BLaER1 (cell line): ENCODE measurements around the gene TMEM132A.
"Not testable (repeated sequence)": the region's sequence is repeated elsewhere in the genome, so short reads cannot be mapped to it uniquely, and the experiment has no call there.

Experiments
- H3K27ac ChIP-seq: shearing (Covaris generic); formaldehyde crosslinking; 2 replicates; pipeline ENCODE4 v1.8.1; 2022
- H3K27me3 ChIP-seq: shearing (Covaris generic); formaldehyde crosslinking; 2 replicates; pipeline ENCODE4 v1.8.1; 2022
- H3K36me3 ChIP-seq: shearing (Covaris generic); formaldehyde crosslinking; 2 replicates; pipeline ENCODE4 v1.8.1; 2022
- H3K4me1 ChIP-seq: shearing (Covaris generic); formaldehyde crosslinking; 2 replicates; pipeline ENCODE4 v1.8.1; 2022
- H3K4me2 ChIP-seq: shearing (Covaris generic); formaldehyde crosslinking; 2 replicates; pipeline ENCODE4 v1.8.1; 2022
- H3K4me3 ChIP-seq: shearing (Covaris generic); formaldehyde crosslinking; 2 replicates; pipeline ENCODE4 v1.8.1; 2022
- H3K9ac ChIP-seq: shearing (Covaris generic); formaldehyde crosslinking; 2 replicates; pipeline ENCODE4 v1.8.1; 2022
- H3K9me3 ChIP-seq: shearing (Covaris generic); formaldehyde crosslinking; 2 replicates; pipeline ENCODE4 v1.8.1; 2022
- H4K20me1 ChIP-seq: shearing (Covaris generic); formaldehyde crosslinking; 2 replicates; pipeline ENCODE4 v1.8.1; 2022
- Cebpa-rat ChIP-seq: shearing (Covaris generic); IDR thresholded peaks from 2 replicates; pipeline ENCODE4 v1.8.1; 2022

The TMEM132A gene

DNA sequence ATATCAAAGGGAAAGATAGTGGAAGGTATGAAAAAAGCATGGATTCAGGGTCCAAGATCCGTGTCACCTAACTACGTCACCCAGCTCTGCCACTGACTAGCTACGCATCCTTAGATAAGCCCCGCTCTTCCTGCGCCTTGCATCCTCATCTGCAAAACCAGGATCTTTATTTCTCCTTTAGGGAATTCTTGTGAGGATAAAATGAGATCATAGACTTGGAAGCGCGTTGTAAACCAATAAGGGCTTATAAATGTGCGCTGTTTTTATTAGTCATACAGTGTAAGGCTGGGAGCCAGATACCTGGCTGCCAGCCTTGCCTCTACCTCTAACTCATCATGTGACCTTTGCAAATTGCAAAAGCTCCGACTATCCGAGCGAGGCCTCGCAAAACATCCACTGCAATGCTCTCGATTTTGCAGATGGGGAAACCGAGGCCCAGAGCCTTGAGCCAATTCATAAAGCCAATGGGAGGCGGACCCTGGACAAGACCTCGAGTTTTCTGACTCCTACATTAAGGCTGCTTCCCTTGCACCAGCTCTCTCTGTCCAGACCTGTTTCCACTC lies 18.6 kb upstream of the TMEM132A start:
- Histone ChIP-seq H3K27me3 (no peaks in the 10 kb centered on the region), H3K4me2 (peak overlapping the region; percentile 94), H3K4me1 (peaks cover 42% of the 10 kb centered on the region), H3K9me3 (peaks cover 10% of the 10 kb centered on the region), H4K20me1 (peaks cover 52% of the 10 kb centered on the region), H3K4me3 (peak overlapping the region; percentile 77), H3K36me3 (peaks cover 40% of the 10 kb centered on the region), H3K9ac (peak overlapping the region; percentile 92), H3K27ac (peak overlapping the region; percentile 95)
- TF ChIP-seq Cebpa-rat: no peak

- Histone ChIP-seq H3K27ac (peak within 1 kb of the TSS; percentile 95), H3K9me3 (peaks cover 10% of the 10 kb centered on the region)
Observed at GRCh38 chr11:60906132-60906972, 17.9 kb upstream of the TMEM132A start, which contains the start of gene PRPF19. PRPF19 (minus strand) TSS chr11:60906585; CDS start chr11:60906382, 203 bp downstream.

GRCh38 chr11:60908803-60909202 lies 15.5 kb upstream of the TMEM132A start:
- Histone ChIP-seq H3K9me3 (peaks cover 10% of the 10 kb centered on the region), H3K27me3 (no peaks in the 10 kb centered on the region), H4K20me1 (peaks cover 20% of the 10 kb centered on the region), H3K9ac (no peak overlapping the region), H3K4me3 (no peak overlapping the region), H3K4me2 (no peak overlapping the region), H3K4me1 (peaks cover 68% of the 10 kb centered on the region), H3K36me3 (peaks cover 9% of the 10 kb centered on the region), H3K27ac (no peak overlapping the region)
- no peak for TF ChIP-seq Cebpa-rat

More at GRCh38 chr11:60906132-60906972, 17.9 kb upstream of the TMEM132A start, which contains the start of gene PRPF19:
- Histone ChIP-seq H3K36me3 (peaks cover 33% of the 10 kb centered on the region), H3K4me3 (peak within 1 kb of the TSS; percentile 77), H3K4me2 (peak within 1 kb of the TSS; percentile 94), H3K9ac (peak within 1 kb of the TSS; percentile 92), H3K27me3 (no peaks in the 10 kb centered on the region), H4K20me1 (peaks cover 45% of the 10 kb centered on the region), H3K4me1 (peaks cover 49% of the 10 kb centered on the region)
- TF ChIP-seq Cebpa-rat: no peak

- H3K4me2 ChIP-seq: peak overlapping the region; percentile 94
- peaks cover 10% of the 10 kb centered on the region for H3K9me3 ChIP-seq
- 0 out of 2 replicates have a peak overlapping the region, but pooled peaks have one; percentile 0 for H3K4me3 ChIP-seq
- H3K27ac ChIP-seq: peak overlapping the region; percentile 65
- not testable (repeated sequence) for H3K27me3 ChIP-seq, H3K9ac ChIP-seq, H3K36me3 ChIP-seq
- peaks cover 58% of the 10 kb centered on the region for H3K4me1 ChIP-seq
- peaks cover 10% of the 10 kb centered on the region for H4K20me1 ChIP-seq
Observed at GRCh38 chr11:60909680-60910280, 14.5 kb upstream of the TMEM132A start.

DNA sequence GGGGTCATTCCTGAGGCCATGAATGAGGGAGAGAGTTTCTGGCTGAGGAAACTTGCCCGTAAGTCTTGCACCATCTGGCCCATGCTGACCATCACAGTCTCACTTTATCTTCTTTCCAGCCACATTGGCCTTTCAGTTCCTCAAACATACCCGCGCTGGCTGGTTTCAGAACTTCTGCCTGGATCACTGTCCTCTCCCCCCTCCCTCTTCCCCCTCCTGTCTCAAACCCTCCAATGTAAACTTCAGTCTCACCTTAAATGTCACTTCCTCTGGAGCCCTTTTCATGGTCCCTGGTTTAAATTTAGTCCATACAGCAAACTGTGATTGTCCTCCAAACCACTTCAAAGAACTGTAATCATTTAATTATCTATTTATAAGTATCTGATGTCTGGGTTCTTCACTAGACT lies 14.0 kb upstream of the TMEM132A start:
- peaks cover 5% of the 10 kb centered on the region for H4K20me1 ChIP-seq
- H3K36me3 ChIP-seq: no peaks in the 10 kb centered on the region
- H3K4me1 ChIP-seq: peaks cover 57% of the 10 kb centered on the region
- no peak for TF ChIP-seq Cebpa-rat
- peak overlapping the region; percentile 94 for H3K4me2 ChIP-seq
- H3K27me3 ChIP-seq: no peaks in the 10 kb centered on the region
- 0 out of 2 replicates have a peak overlapping the region, but pooled peaks have one; percentile 0 for H3K4me3 ChIP-seq
- peak overlapping the region; percentile 65 for H3K27ac ChIP-seq
- no peak overlapping the region for H3K9ac ChIP-seq
- H3K9me3 ChIP-seq: peaks cover 10% of the 10 kb centered on the region

DNA sequence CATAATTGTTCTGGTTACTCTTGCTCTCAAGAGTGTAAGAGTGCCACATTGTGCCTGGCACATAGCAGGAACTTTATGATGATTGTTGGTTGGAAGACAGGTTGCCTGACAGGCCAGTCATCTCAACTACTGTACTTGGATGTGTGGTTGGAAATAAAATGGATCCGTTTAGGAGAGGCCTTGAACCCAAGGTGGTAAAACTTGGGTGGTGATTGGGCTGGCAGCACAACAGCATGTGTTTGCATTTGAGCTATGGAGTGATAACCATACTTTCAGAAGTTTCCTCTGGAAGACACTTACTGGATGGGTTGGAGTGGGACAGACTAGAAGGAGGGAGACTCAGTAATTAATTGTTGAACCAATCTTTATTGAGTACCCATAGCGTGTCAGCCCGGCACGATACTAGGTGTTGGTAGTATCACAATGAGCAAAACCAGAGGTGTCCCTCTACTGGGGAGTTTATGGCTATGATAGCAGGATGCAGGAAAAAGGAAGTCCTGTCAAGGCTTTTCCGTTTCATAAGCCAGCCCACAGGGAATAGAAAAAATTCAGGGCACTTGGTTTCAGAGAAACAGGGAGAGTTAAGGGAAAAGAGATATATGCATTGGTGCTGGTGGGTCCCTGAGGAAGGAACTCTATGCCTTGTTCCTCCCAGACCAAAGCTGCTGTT lies 13.4 kb upstream of the TMEM132A start:
- 0 out of 2 replicates have a peak overlapping the region, but pooled peaks have one; percentile 12 for H3K4me3 ChIP-seq
- H3K9me3 ChIP-seq: peaks cover 10% of the 10 kb centered on the region
- no peaks in the 10 kb centered on the region for H3K36me3 ChIP-seq
- TF ChIP-seq Cebpa-rat: no peak
- H3K27ac ChIP-seq: peak overlapping the region; percentile 65
- peaks cover 57% of the 10 kb centered on the region for H3K4me1 ChIP-seq
- H3K9ac ChIP-seq: no peak overlapping the region
- no peaks in the 10 kb centered on the region for H3K27me3 ChIP-seq
- peaks cover 4% of the 10 kb centered on the region for H4K20me1 ChIP-seq
- peak overlapping the region; percentile 94 for H3K4me2 ChIP-seq

- TF ChIP-seq Cebpa-rat: no peak
- H4K20me1 ChIP-seq: peaks cover 19% of the 10 kb centered on the region
- H3K9me3 ChIP-seq: peaks cover 10% of the 10 kb centered on the region
- peaks cover 63% of the 10 kb centered on the region for H3K4me1 ChIP-seq
- H3K4me2 ChIP-seq: peak overlapping the region; percentile 94
- no peak overlapping the region for H3K4me3 ChIP-seq
- no peak overlapping the region for H3K9ac ChIP-seq
- H3K27me3 ChIP-seq: no peaks in the 10 kb centered on the region
- peak overlapping the region; percentile 93 for H3K27ac ChIP-seq
- H3K36me3 ChIP-seq: peaks cover 5% of the 10 kb centered on the region; the same call in 1 of the 2 replicates
Observed at GRCh38 chr11:60912223-60912850, 11.9 kb upstream of the TMEM132A start.

- Histone ChIP-seq H3K4me2 (peak overlapping the region; percentile 94), H3K36me3 (peaks cover 12% of the 10 kb centered on the region), H3K4me1 (peaks cover 68% of the 10 kb centered on the region), H3K4me3 (peak overlapping the region; percentile 97), H3K9ac (peak overlapping the region; percentile 92), H3K9me3 (peaks cover 10% of the 10 kb centered on the region), H3K27me3 (no peaks in the 10 kb centered on the region), H4K20me1 (peaks cover 26% of the 10 kb centered on the region), H3K27ac (peak overlapping the region; percentile 93)
- TF ChIP-seq Cebpa-rat: no peak
Observed at GRCh38 chr11:60912851-60913528, 11.3 kb upstream of the TMEM132A start.
